Type B pancreatic cell (in vitro differentiated cells): ENCODE measurements around the gene ARHGAP15. TPM values are rescaled to one million over a fixed set of nuclear protein-coding genes. Genes with fewer than 3 reads are reported as not detected.

Experiments
- DNase-seq: peaks from one replicate; pipeline ENCODE4 v3.0.0; 2021; ENCODE audit warnings: mixed read lengths; ENCODE audit not compliant: unreplicated experiment; ENCODE audit errors: extremely low spot score
- H3K27ac Mint-ChIP-seq: 2 replicates; pipeline ENCODE4 v1.8.0; 2021; ENCODE audit warnings: mild to moderate bottlenecking, mixed read lengths
- H3K27me3 Mint-ChIP-seq: 2 replicates; pipeline ENCODE4 v1.8.0; 2021; ENCODE audit warnings: mixed read lengths
- H3K36me3 Mint-ChIP-seq: 2 replicates; pipeline ENCODE4 v1.8.0; 2021; ENCODE audit warnings: mixed read lengths
- H3K4me1 Mint-ChIP-seq: one replicate; pipeline ENCODE4 v1.8.0; 2021; ENCODE audit warnings: mixed read lengths; ENCODE audit not compliant: unreplicated experiment
- H3K4me3 Mint-ChIP-seq: 2 replicates; pipeline ENCODE4 v1.8.0; 2021; ENCODE audit warnings: mild to moderate bottlenecking, mixed read lengths
- H3K9me3 Mint-ChIP-seq: 2 replicates; pipeline ENCODE4 v1.8.0; 2021; ENCODE audit warnings: mixed read lengths
- CTCF ChIP-seq: fragments of 200-600 bp; sonication (generic); conservative IDR thresholded peaks from 2 replicates; pipeline ENCODE4 v1.5.0; 2021; ENCODE audit warnings: antibody characterized with exemption, mild to moderate bottlenecking
- total RNA-seq: library from RNA; stranded (reverse); gene quantifications from 2 replicates; pipeline ENCODE4 v1.2.1, GENCODE V29; 2021; ENCODE audit warnings: low replicate concordance

Gene ARHGAP15
- total RNA-seq, 1 donor from 2014 or later: not detected

GRCh38 chr2:143210446-143210819 is 81.2 kb downstream of the ARHGAP15 start:
- Mint-ChIP-seq H3K9me3 (no peaks in the 10 kb centered on the region), H3K4me1 (no peaks in the 10 kb centered on the region), H3K36me3 (no peaks in the 10 kb centered on the region), H3K27ac (no peak overlapping the region), H3K27me3 (no peaks in the 10 kb centered on the region), H3K4me3 (no peak overlapping the region)
- DNase-seq: no peak
- no peak for TF ChIP-seq CTCF

DNA sequence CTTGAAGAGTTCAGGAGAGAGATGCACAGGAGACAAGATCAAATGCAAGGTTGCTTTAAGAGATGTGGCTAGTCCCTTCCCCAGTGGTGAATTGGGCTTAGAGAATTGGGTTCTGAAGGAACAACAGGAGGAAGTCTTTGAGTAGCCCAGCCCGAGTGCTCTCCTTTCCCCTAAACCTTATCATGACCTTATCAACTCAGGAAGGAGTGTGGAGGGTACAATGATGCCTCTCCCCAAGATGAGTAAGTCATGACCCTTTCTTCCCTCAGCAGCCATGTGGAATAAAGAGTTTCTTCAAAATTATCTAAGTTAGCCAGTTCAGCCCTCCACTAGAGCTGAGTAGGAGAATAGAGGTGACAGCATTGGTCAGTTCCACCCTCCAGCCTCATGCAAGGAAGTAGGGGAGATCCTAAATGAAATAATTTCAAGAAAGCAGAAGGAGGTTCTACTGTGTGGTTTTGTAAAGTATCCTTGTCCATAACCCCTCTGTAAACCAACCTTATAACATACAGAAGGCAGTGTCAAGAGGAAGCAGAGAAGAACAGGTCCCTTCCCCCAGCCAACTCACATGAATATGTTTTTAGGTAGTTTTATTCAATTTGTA is 88.4 kb downstream of the ARHGAP15 start:
- H3K4me1 Mint-ChIP-seq: no peaks in the 10 kb centered on the region
- no peak overlapping the region for H3K4me3 Mint-ChIP-seq
- no peaks in the 10 kb centered on the region for H3K9me3 Mint-ChIP-seq
- DNase-seq: no peak
- no peaks in the 10 kb centered on the region for H3K36me3 Mint-ChIP-seq
- H3K27me3 Mint-ChIP-seq: no peaks in the 10 kb centered on the region
- no peak overlapping the region for H3K27ac Mint-ChIP-seq
- TF ChIP-seq CTCF: no peak

DNA sequence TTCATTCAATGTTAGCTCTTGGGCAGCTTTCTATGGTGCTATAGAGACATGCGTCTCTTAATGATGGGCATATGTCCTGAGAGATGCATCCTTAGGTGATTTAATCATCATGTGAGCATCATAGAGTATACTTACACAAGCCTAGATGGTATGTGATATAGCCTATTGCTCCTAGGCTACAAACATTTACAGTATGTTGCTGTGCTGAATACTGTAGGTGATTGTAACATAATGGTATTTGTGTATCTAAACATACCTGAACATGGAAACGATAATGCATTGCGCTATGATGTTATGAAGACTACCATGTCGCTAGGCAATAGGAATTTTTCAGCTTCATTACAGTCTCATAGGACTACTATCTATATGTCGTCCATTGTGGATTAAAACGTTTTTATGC is 89.4 kb downstream of the ARHGAP15 start:
- H3K36me3 Mint-ChIP-seq: no peaks in the 10 kb centered on the region

GRCh38 chr2:143219266-143219665 is 90.0 kb downstream of the ARHGAP15 start:
- H3K36me3 Mint-ChIP-seq: no peaks in the 10 kb centered on the region
- H3K27ac Mint-ChIP-seq: no peak overlapping the region
- H3K4me3 Mint-ChIP-seq: no peak overlapping the region
- H3K4me1 Mint-ChIP-seq: no peaks in the 10 kb centered on the region
- DNase-seq: no peak
- TF ChIP-seq CTCF: no peak
- no peaks in the 10 kb centered on the region for H3K9me3 Mint-ChIP-seq
- no peaks in the 10 kb centered on the region for H3K27me3 Mint-ChIP-seq

More for the DNA sequence above, 89.4 kb downstream of the ARHGAP15 start:
- no peak for DNase-seq
- Mint-ChIP-seq H3K9me3 (no peaks in the 10 kb centered on the region), H3K4me1 (no peaks in the 10 kb centered on the region), H3K27me3 (no peaks in the 10 kb centered on the region), H3K4me3 (no peak overlapping the region), H3K27ac (no peak overlapping the region)
- no peak for TF ChIP-seq CTCF

- no peak for TF ChIP-seq CTCF
- H3K36me3 Mint-ChIP-seq: no peaks in the 10 kb centered on the region
- no peak for DNase-seq
- H3K27ac Mint-ChIP-seq: no peak overlapping the region
- H3K4me1 Mint-ChIP-seq: no peaks in the 10 kb centered on the region
- no peaks in the 10 kb centered on the region for H3K9me3 Mint-ChIP-seq
- no peak overlapping the region for H3K4me3 Mint-ChIP-seq
- no peaks in the 10 kb centered on the region for H3K27me3 Mint-ChIP-seq
These were observed 94.3 kb downstream of the ARHGAP15 start for GRCh38 chr2:143223556-143223955.

GRCh38 chr2:143225931-143226330 is 96.7 kb downstream of the ARHGAP15 start:
- no peak for DNase-seq
- Mint-ChIP-seq H3K27me3 (no peaks in the 10 kb centered on the region), H3K4me1 (peaks cover 8% of the 10 kb centered on the region), H3K27ac (no peak overlapping the region), H3K36me3 (no peaks in the 10 kb centered on the region), H3K4me3 (no peak overlapping the region), H3K9me3 (no peaks in the 10 kb centered on the region)
- no peak for TF ChIP-seq CTCF
